ENCODE measurements around the gene RBFOX2.

The RBFOX2 gene

DNA sequence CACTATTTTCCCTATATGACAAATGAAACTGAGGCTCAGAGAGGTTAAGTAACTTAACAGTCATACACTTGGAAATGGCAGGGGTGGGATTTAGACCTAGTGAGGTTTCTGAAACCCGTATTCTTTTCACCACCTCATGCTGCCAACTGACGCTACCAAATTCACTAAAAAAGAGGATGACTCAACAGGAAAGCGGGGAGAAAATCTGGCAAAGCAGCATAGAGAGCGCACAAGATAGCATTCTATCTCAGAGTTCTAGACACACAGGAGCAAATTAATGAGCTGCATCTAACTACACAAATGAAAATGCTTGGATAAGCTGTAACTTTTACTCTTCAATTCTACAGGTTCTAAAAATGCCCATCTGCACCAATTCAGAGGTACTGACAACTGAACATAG is 136.4 kb downstream of the RBFOX2 start:
- H3K4me1 ChIP-seq (ENCODE audit: control insufficient read depth, low read depth, low read length), result peaks cover 18% of the 10 kb centered on the region
- DNase-seq, result no peak

DNA sequence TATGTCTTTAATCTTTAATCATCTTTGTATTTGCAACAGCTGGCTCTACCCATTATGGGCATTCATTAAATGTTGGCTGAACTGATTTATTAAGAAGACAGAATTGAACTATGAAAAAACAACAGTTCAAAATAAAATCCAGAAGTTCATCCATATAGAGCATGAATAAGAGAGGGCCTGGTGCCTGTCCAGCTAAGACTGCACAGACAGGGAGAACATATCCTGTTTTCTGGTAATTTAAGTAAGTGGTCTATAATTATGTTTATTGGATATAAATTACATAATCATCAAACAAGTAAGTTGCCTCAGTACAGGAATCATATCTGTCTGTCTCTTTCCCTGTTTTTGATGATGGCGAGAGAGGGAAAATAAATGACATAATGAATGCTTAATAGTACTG is 137.2 kb downstream of the RBFOX2 start:
- H3K4me1 ChIP-seq (ENCODE audit: control insufficient read depth, low read depth, low read length), result peaks cover 19% of the 10 kb centered on the region
- no peak overlapping the region for H3K4me2 ChIP-seq (ENCODE audit: low read length)
- H3K9ac ChIP-seq (ENCODE audit: low read length), result no peak overlapping the region
- no peak overlapping the region for H3K4ac ChIP-seq (ENCODE audit: low read depth, low read length)
- H2BK120ac ChIP-seq (ENCODE audit: low read depth, low read length), result no peak overlapping the region
- H3K36me3 ChIP-seq (ENCODE audit: control insufficient read depth, insufficient read depth, low read length), result no peaks in the 10 kb centered on the region
- no peak overlapping the region for H3K23ac ChIP-seq (ENCODE audit: low read length)
- H3K56ac ChIP-seq (ENCODE audit: low read length), result no peak overlapping the region
- peaks cover 12% of the 10 kb centered on the region for H3K79me2 ChIP-seq (ENCODE audit: control insufficient read depth, insufficient read depth, low read length)
- no peak overlapping the region for H2BK15ac ChIP-seq (replicated peaks; ENCODE audit: low read depth)
- H3K27ac ChIP-seq (ENCODE audit: low read depth, low read length), result no peak overlapping the region
- no peak overlapping the region for H2AK5ac ChIP-seq (ENCODE audit: low read length)
- H4K8ac ChIP-seq (ENCODE audit: low read depth, low read length), result no peak overlapping the region
- H2BK5ac ChIP-seq (ENCODE audit: low read length), result no peak overlapping the region
- WGBS (ENCODE audit: extremely low coverage, insufficient coverage, low lambda C conversion rate), result no CpG with 5 or more reads among the region's 1 CpG
- no peaks in the 10 kb centered on the region for H3K27me3 ChIP-seq (ENCODE audit: insufficient read depth, low read length, poor library complexity)
- H3K4me3 ChIP-seq (ENCODE audit: low read length), result no peak overlapping the region
- peaks cover 11% of the 10 kb centered on the region for H3K79me1 ChIP-seq (ENCODE audit: low read length)
- no peak overlapping the region for H3K18ac ChIP-seq (ENCODE audit: low read length)
- no peak overlapping the region for H4K5ac ChIP-seq (ENCODE audit: low read length)
- no peak for DNase-seq

More for the DNA sequence above, 136.4 kb downstream of the RBFOX2 start:
- H2AK5ac ChIP-seq (ENCODE audit: low read length), result no peak overlapping the region
- peaks cover 13% of the 10 kb centered on the region for H3K79me2 ChIP-seq (ENCODE audit: control insufficient read depth, insufficient read depth, low read length)
- no peak overlapping the region for H4K8ac ChIP-seq (ENCODE audit: low read depth, low read length)
- H4K5ac ChIP-seq (ENCODE audit: low read length), result no peak overlapping the region
- no peak overlapping the region for H3K4me3 ChIP-seq (ENCODE audit: low read length)
- H3K79me1 ChIP-seq (ENCODE audit: low read length), result peaks cover 9% of the 10 kb centered on the region
- H3K27ac ChIP-seq (ENCODE audit: low read depth, low read length), result no peak overlapping the region
- no peaks in the 10 kb centered on the region for H3K36me3 ChIP-seq (ENCODE audit: control insufficient read depth, insufficient read depth, low read length)
- no peak overlapping the region for H2BK120ac ChIP-seq (ENCODE audit: low read depth, low read length)
- H3K56ac ChIP-seq (ENCODE audit: low read length), result no peak overlapping the region
- no CpG with 5 or more reads among the region's 4 CpGs for WGBS (ENCODE audit: extremely low coverage, insufficient coverage, low lambda C conversion rate)
- no peak overlapping the region for H2BK5ac ChIP-seq (ENCODE audit: low read length)
- no peak overlapping the region for H2BK15ac ChIP-seq (replicated peaks; ENCODE audit: low read depth)
- H3K4me2 ChIP-seq (ENCODE audit: low read length), result no peak overlapping the region
- H3K18ac ChIP-seq (ENCODE audit: low read length), result no peak overlapping the region
- no peak overlapping the region for H3K9ac ChIP-seq (ENCODE audit: low read length)
- H3K4ac ChIP-seq (ENCODE audit: low read depth, low read length), result no peak overlapping the region
- H3K23ac ChIP-seq (ENCODE audit: low read length), result no peak overlapping the region
- no peaks in the 10 kb centered on the region for H3K27me3 ChIP-seq (ENCODE audit: insufficient read depth, low read length, poor library complexity)

DNA sequence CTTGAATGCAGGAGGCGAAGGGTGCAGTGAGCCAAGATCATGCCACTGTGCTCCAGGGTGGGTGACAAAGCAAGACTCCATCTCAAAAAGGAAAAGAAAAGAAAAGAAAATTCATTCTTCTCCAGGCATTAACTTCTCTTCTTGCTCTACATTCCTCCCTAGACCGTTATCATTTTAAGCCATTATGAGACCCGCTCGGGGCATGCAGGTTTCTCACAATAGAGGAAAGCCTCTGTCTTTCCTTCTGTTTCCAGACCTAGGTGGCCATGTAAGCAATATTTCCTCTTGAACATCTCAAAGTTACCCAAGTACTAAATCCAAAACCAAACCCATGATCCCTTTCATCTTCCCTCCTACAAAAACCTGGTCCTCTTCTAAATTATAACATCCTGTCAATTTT is 139.6 kb downstream of the RBFOX2 start:
- Histone ChIP-seq H4K5ac (ENCODE audit: low read length) (no peak overlapping the region), H2BK5ac (ENCODE audit: low read length) (no peak overlapping the region), H3K23ac (ENCODE audit: low read length) (no peak overlapping the region), H2AK5ac (ENCODE audit: low read length) (no peak overlapping the region), H3K79me2 (ENCODE audit: control insufficient read depth, insufficient read depth, low read length) (peaks cover 9% of the 10 kb centered on the region), H4K8ac (ENCODE audit: low read depth, low read length) (no peak overlapping the region), H3K56ac (ENCODE audit: low read length) (no peak overlapping the region), H3K27me3 (ENCODE audit: insufficient read depth, low read length, poor library complexity) (no peaks in the 10 kb centered on the region), H3K4me3 (ENCODE audit: low read length) (no peak overlapping the region), H2BK120ac (ENCODE audit: low read depth, low read length) (no peak overlapping the region), H3K79me1 (ENCODE audit: low read length) (peaks cover 9% of the 10 kb centered on the region), H3K9ac (ENCODE audit: low read length) (no peak overlapping the region), H3K36me3 (ENCODE audit: control insufficient read depth, insufficient read depth, low read length) (no peaks in the 10 kb centered on the region), H3K18ac (ENCODE audit: low read length) (no peak overlapping the region), H3K27ac (ENCODE audit: low read depth, low read length) (no peak overlapping the region), H3K4me2 (ENCODE audit: low read length) (no peak overlapping the region), H3K4ac (ENCODE audit: low read depth, low read length) (no peak overlapping the region), H3K4me1 (ENCODE audit: control insufficient read depth, low read depth, low read length) (peaks cover 8% of the 10 kb centered on the region), H2BK15ac (replicated peaks; ENCODE audit: low read depth) (no peak overlapping the region)
- DNase-seq, result no peak
- WGBS (ENCODE audit: extremely low coverage, insufficient coverage, low lambda C conversion rate), result no CpG with 5 or more reads among the region's 4 CpGs

DNA sequence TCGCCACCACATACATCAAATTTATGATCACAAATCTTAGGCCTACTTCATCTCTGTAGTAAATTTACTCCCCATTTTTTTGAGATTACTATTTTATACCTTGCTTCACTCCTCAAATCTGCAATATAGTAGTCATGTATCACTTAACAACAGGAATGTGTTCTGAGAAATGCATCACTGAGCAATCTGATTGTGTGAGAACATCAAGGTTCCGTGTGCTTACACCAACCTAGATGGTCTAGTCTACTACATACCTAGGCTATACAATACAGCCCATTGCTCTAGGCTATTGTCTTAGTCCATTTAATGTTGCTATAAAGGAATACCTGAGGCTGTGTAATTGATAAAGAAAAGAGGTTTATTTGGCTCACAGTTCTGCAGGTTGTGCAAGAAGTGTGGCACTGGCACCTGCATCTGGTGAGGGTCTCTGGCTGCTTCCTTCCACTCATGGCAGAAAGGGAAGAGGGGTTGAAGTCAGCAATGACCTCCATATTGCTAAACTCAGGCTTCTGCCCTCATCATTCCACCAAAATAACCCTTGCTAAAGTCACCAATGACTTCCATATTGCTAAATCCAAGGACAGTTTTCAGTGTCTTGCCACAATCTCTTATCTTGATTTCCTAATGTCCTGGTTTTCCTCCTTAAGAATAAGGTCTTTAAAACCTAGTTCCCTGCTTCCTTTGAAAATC is 140.3 kb downstream of the RBFOX2 start:
- H3K27me3 ChIP-seq (ENCODE audit: insufficient read depth, low read length, poor library complexity), result no peaks in the 10 kb centered on the region
- no peak overlapping the region for H2BK5ac ChIP-seq (ENCODE audit: low read length)
- no peak overlapping the region for H2BK120ac ChIP-seq (ENCODE audit: low read depth, low read length)
- peak overlapping the region; percentile 47 for H3K18ac ChIP-seq (ENCODE audit: low read length)
- no peak overlapping the region for H3K4me2 ChIP-seq (ENCODE audit: low read length)
- no peak overlapping the region for H3K4me3 ChIP-seq (ENCODE audit: low read length)
- peaks cover 9% of the 10 kb centered on the region for H3K79me1 ChIP-seq (ENCODE audit: low read length)
- H3K9ac ChIP-seq (ENCODE audit: low read length), result no peak overlapping the region
- no peak for DNase-seq
- no peak overlapping the region for H3K4ac ChIP-seq (ENCODE audit: low read depth, low read length)
- H2BK15ac ChIP-seq (replicated peaks; ENCODE audit: low read depth), result no peak overlapping the region
- H3K27ac ChIP-seq (ENCODE audit: low read depth, low read length), result no peak overlapping the region
- H3K23ac ChIP-seq (ENCODE audit: low read length), result no peak overlapping the region
- H3K79me2 ChIP-seq (ENCODE audit: control insufficient read depth, insufficient read depth, low read length), result peaks cover 7% of the 10 kb centered on the region
- no peak overlapping the region for H2AK5ac ChIP-seq (ENCODE audit: low read length)
- H3K36me3 ChIP-seq (ENCODE audit: control insufficient read depth, insufficient read depth, low read length), result no peaks in the 10 kb centered on the region
- H3K56ac ChIP-seq (ENCODE audit: low read length), result no peak overlapping the region
- H3K4me1 ChIP-seq (ENCODE audit: control insufficient read depth, low read depth, low read length), result peaks cover 8% of the 10 kb centered on the region
- no peak overlapping the region for H4K8ac ChIP-seq (ENCODE audit: low read depth, low read length)
- no peak overlapping the region for H4K5ac ChIP-seq (ENCODE audit: low read length)
- no CpG with 5 or more reads among the region's 2 CpGs for WGBS (ENCODE audit: extremely low coverage, insufficient coverage, low lambda C conversion rate)

DNA sequence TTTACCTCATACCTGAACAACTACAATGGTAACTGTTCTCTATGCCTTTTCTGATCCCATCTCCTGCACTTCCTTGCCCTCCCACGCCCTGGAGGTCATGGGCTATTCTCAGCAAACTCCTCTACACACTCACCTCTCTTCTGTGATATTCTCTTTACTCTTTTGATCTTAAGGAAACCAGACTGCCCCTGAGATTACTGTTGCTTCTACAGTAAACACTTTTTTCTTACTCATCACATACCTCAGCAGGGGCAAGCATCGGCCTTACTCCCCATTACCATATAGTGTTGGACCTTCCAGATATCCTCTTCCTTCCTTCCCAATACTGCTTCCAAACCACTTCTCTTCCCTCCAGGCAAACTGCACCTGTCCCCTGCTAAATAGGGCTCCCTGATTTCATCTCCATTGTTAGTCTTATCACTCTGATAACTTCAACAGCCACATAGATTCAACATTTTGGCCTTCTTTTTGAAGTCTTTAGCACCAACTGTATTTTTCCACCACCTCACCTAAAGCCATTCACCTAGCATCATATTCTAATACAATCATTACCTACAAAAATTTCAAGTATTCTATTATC is 141.2 kb downstream of the RBFOX2 start:
- Histone ChIP-seq H4K8ac (ENCODE audit: low read depth, low read length) (no peak overlapping the region), H3K18ac (ENCODE audit: low read length) (no peak overlapping the region), H3K79me2 (ENCODE audit: control insufficient read depth, insufficient read depth, low read length) (peaks cover 8% of the 10 kb centered on the region), H3K56ac (ENCODE audit: low read length) (peak overlapping the region; percentile 17), H3K9ac (ENCODE audit: low read length) (no peak overlapping the region), H3K23ac (ENCODE audit: low read length) (no peak overlapping the region), H4K5ac (ENCODE audit: low read length) (no peak overlapping the region), H3K27ac (ENCODE audit: low read depth, low read length) (no peak overlapping the region), H3K27me3 (ENCODE audit: insufficient read depth, low read length, poor library complexity) (no peaks in the 10 kb centered on the region), H3K36me3 (ENCODE audit: control insufficient read depth, insufficient read depth, low read length) (no peaks in the 10 kb centered on the region), H2BK120ac (ENCODE audit: low read depth, low read length) (no peak overlapping the region), H3K4me3 (ENCODE audit: low read length) (no peak overlapping the region), H3K4me2 (ENCODE audit: low read length) (no peak overlapping the region), H3K79me1 (ENCODE audit: low read length) (peaks cover 11% of the 10 kb centered on the region), H2BK15ac (replicated peaks; ENCODE audit: low read depth) (no peak overlapping the region), H2BK5ac (ENCODE audit: low read length) (no peak overlapping the region), H3K4ac (ENCODE audit: low read depth, low read length) (no peak overlapping the region), H2AK5ac (ENCODE audit: low read length) (no peak overlapping the region), H3K4me1 (ENCODE audit: control insufficient read depth, low read depth, low read length) (peaks cover 17% of the 10 kb centered on the region)
- WGBS (ENCODE audit: extremely low coverage, insufficient coverage, low lambda C conversion rate), result no CpG with 5 or more reads among the region's 2 CpGs
- peak; percentile 77 for DNase-seq

DNA sequence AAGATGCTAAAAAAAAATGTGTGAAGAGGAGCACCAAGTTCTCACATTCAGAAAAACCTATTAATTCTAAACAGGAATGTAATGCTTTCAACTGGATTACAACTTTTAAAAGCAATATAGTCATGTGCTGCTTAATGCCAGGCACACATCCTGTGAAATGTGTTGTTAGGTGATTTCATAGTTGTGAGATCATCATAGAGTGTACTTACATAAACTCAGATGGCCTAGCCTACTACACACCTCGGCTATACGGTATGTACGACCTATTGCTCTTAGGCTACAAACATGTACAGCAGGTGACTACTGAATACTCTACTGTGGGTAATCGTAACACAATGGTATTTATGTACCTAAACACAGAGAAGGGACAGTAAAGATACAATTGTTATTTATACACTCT is 142.3 kb downstream of the RBFOX2 start:
- DNase-seq, result no peak
- H2BK120ac ChIP-seq (ENCODE audit: low read depth, low read length), result no peak overlapping the region
- H2BK15ac ChIP-seq (replicated peaks; ENCODE audit: low read depth), result peak overlapping the region; percentile 45
- H3K56ac ChIP-seq (ENCODE audit: low read length), result no peak overlapping the region
- H3K23ac ChIP-seq (ENCODE audit: low read length), result no peak overlapping the region
- H3K4me3 ChIP-seq (ENCODE audit: low read length), result no peak overlapping the region
- H3K36me3 ChIP-seq (ENCODE audit: control insufficient read depth, insufficient read depth, low read length), result no peaks in the 10 kb centered on the region
- H2AK5ac ChIP-seq (ENCODE audit: low read length), result no peak overlapping the region
- no peak overlapping the region for H4K8ac ChIP-seq (ENCODE audit: low read depth, low read length)
- H3K27me3 ChIP-seq (ENCODE audit: insufficient read depth, low read length, poor library complexity), result no peaks in the 10 kb centered on the region
- no peak overlapping the region for H3K27ac ChIP-seq (ENCODE audit: low read depth, low read length)
- no peak overlapping the region for H3K4ac ChIP-seq (ENCODE audit: low read depth, low read length)
- no peak overlapping the region for H3K9ac ChIP-seq (ENCODE audit: low read length)
- no CpG with 5 or more reads among the region's 4 CpGs for WGBS (ENCODE audit: extremely low coverage, insufficient coverage, low lambda C conversion rate)
- no peak overlapping the region for H4K5ac ChIP-seq (ENCODE audit: low read length)
- H3K18ac ChIP-seq (ENCODE audit: low read length), result no peak overlapping the region
- H3K4me2 ChIP-seq (ENCODE audit: low read length), result no peak overlapping the region
- peaks cover 12% of the 10 kb centered on the region for H3K79me1 ChIP-seq (ENCODE audit: low read length)
- H3K79me2 ChIP-seq (ENCODE audit: control insufficient read depth, insufficient read depth, low read length), result peaks cover 10% of the 10 kb centered on the region
- peaks cover 17% of the 10 kb centered on the region for H3K4me1 ChIP-seq (ENCODE audit: control insufficient read depth, low read depth, low read length)
- H2BK5ac ChIP-seq (ENCODE audit: low read length), result no peak overlapping the region
